HepG2 (cell line): ENCODE measurements around the gene SLC51B. TPM values are rescaled to one million over a fixed set of nuclear protein-coding genes. Genes with fewer than 3 reads are reported as not detected.
A peak's percentile ranks its signal among the peaks of the same experiment; 100 is the strongest.

Experiments
- ATAC-seq: fragments of 200-7000 bp; cut with Tn5 transposase; 3 replicates; pipeline ENCODE4 v1.9.1; 2020; ENCODE audit warnings: mild to moderate bottlenecking, moderate library complexity
- BruUV-seq: library from RNA; stranded (reverse); fragments of 400-500 nt; replicated peaks from 2 replicates; lab custom pipeline; 2021; lab: Mats Ljungman, UMichigan
- CTCF ChIA-PET: fragments of 300-600 bp; formaldehyde crosslinking; extraction: SDS; loops from one replicate; lab custom pipeline; 2021; ENCODE audit warnings: low total read pairs, inconsistent platforms, low intra/inter-chr PET ratio; lab: Yijun Ruan, JAX
- POLR2A ChIA-PET: fragments of 350-600 bp; sonication (Branson Sonifier 250); formaldehyde crosslinking; loops from one replicate; lab custom pipeline; 2020; ENCODE audit warnings: antibody characterized with exemption, inconsistent platforms; lab: Yijun Ruan, JAX
- DNase-seq: peaks from one replicate; pipeline ENCODE4 v3.0.0-alpha.2; 2015; ENCODE audit warnings: low spot score
- FAIRE-seq: peaks from 3 replicates; lab custom pipeline; 2011; peaks lifted over from hg19 to GRCh38; lab: Jason Lieb, UNC
- H2AFZ ChIP-seq: one replicate; pipeline ENCODE4 v1.6.1; 2011; ENCODE audit warnings: low read length, inconsistent platforms
- H3K27ac ChIP-seq: fragments of 300-600 bp; 3 replicates; pipeline ENCODE4 v1.8.0; 2011; ENCODE audit warnings: mixed run types, mild to moderate bottlenecking, mixed read lengths, low read length, inconsistent platforms; ENCODE audit not compliant: insufficient read depth; ENCODE audit errors: extremely low read length
- H3K27me3 ChIP-seq, 2 experiments: fragments of 200-600 bp in 1 of 2; 2 replicates in 1 of 2; 3 replicates in 1 of 2; pipeline versions ENCODE4 v1.6.0 to v1.8.0; 2011; ENCODE audit warnings: low read length in 2 of 2, mild to moderate bottlenecking in 2 of 2, moderate library complexity in 2 of 2, inconsistent platforms in 1 of 2; ENCODE audit not compliant: insufficient read depth in 2 of 2, control insufficient read depth in 1 of 2
- H3K36me3 ChIP-seq, 2 experiments: fragments of 200-600 bp in 1 of 2; replicated peaks in 1 of 2; 2 replicates in 1 of 2; 3 replicates in 1 of 2; pipeline versions ENCODE4 v1.5.1 to v1.8.0; 2011; ENCODE audit warnings: low read length in 2 of 2, inconsistent platforms in 1 of 2; ENCODE audit not compliant: insufficient read depth in 2 of 2, control insufficient read depth in 1 of 2
- H3K4me1 ChIP-seq: 2 replicates; pipeline ENCODE4 v1.5.1; 2012; ENCODE audit warnings: low read length, inconsistent platforms; ENCODE audit not compliant: insufficient read depth
- H3K4me2 ChIP-seq: 2 replicates; pipeline ENCODE4 v1.6.0; 2011; ENCODE audit warnings: low read depth, low read length, inconsistent platforms
- H3K4me3 ChIP-seq, 3 experiments: fragments of 200-600 bp in 1 of 3; sonication (generic), shearing (Covaris generic) in 1 of 3; replicated peaks in 1 of 3; 2 replicates each; pipeline ENCODE4 v1.5.1; 2011 to 2016; ENCODE audit warnings: low read length in 3 of 3, inconsistent platforms in 2 of 3, low read depth in 2 of 3, mild to moderate bottlenecking in 2 of 3, control low read depth in 1 of 3, mixed read lengths in 1 of 3; ENCODE audit not compliant: insufficient read depth in 1 of 3
- H3K79me2 ChIP-seq: one replicate; pipeline ENCODE4 v1.6.1; 2011; ENCODE audit warnings: low read length, inconsistent platforms; ENCODE audit not compliant: insufficient read depth
- H3K9ac ChIP-seq: 2 replicates; pipeline ENCODE4 v1.6.0; 2011; ENCODE audit warnings: mild to moderate bottlenecking, low read depth, low read length, inconsistent platforms; ENCODE audit not compliant: insufficient read depth
- H3K9me3 ChIP-seq: 2 replicates; pipeline ENCODE4 v1.5.1; 2012; ENCODE audit warnings: mild to moderate bottlenecking, low read length
- H4K20me1 ChIP-seq: 2 replicates; pipeline ENCODE4 v1.6.0; 2011; ENCODE audit warnings: inconsistent platforms, mild to moderate bottlenecking, low read length, moderate library complexity; ENCODE audit not compliant: insufficient read depth
- ARNTL ChIP-seq: sonication (generic); formaldehyde crosslinking; IDR thresholded peaks from 2 replicates; pipeline ENCODE4 v1.4.0; 2020; ENCODE audit warnings: mild to moderate bottlenecking, missing genetic modification reagents
- DNMT3B ChIP-seq: conservative IDR thresholded peaks from 2 replicates; pipeline ENCODE4 v1.6.1; 2016; ENCODE audit warnings: missing biosample characterization, control low read depth
- EP300 ChIP-seq, 3 experiments: sonication (generic) in 1 of 3; formaldehyde crosslinking in 1 of 3; IDR thresholded peaks; 2 replicates each; pipeline versions ENCODE4 v1.5.1 to v1.6.1; 2011 to 2020; ENCODE audit warnings: low read depth in 2 of 3, low read length in 2 of 3, borderline replicate concordance in 1 of 3, improper control_type of control experiment in 1 of 3, mild to moderate bottlenecking in 1 of 3, missing genetic modification reagents in 1 of 3, moderate library complexity in 1 of 3
- HCFC1 ChIP-seq: fragments of 150-350 bp; IDR thresholded peaks from 2 replicates; pipeline ENCODE4 v1.6.1; 2014; ENCODE audit warnings: low read depth, low read length
- HDAC2 ChIP-seq: sonication (generic); formaldehyde crosslinking; IDR thresholded peaks from 2 replicates; pipeline ENCODE4 v1.4.0; 2020; ENCODE audit warnings: missing genetic modification reagents
- IKZF4 ChIP-seq: sonication (generic); formaldehyde crosslinking; IDR thresholded peaks from 2 replicates; pipeline ENCODE4 v1.5.1; 2020; ENCODE audit warnings: borderline replicate concordance, mild to moderate bottlenecking, low read depth, missing genetic modification reagents; ENCODE audit errors: not compliant biosample characterization
- MED1 ChIP-seq: sonication (generic); formaldehyde crosslinking; IDR thresholded peaks from 2 replicates; pipeline ENCODE4 v1.4.0; 2020; ENCODE audit warnings: missing genetic modification reagents
- NFE2 ChIP-seq: sonication (generic); formaldehyde crosslinking; IDR thresholded peaks from 2 replicates; pipeline ENCODE4 v1.4.0; 2020; ENCODE audit warnings: missing genetic modification reagents
- PAX8 ChIP-seq: sonication (generic); formaldehyde crosslinking; IDR thresholded peaks from 2 replicates; pipeline ENCODE4 v1.8.0; 2022; ENCODE audit warnings: mild to moderate bottlenecking, missing genetic modification reagents, borderline replicate concordance
- RFX1 ChIP-seq: fragments of 450-650 bp; IDR thresholded peaks from 2 replicates; pipeline ENCODE4 v1.6.1; 2017
- ZBTB14 ChIP-seq: sonication (generic); formaldehyde crosslinking; IDR thresholded peaks from 2 replicates; pipeline ENCODE4 v1.4.0; 2020; ENCODE audit warnings: missing genetic modification reagents
- ZBTB39 ChIP-seq: sonication (generic); formaldehyde crosslinking; IDR thresholded peaks from 2 replicates; pipeline ENCODE4 v1.5.0; 2020; ENCODE audit warnings: missing genetic modification reagents
- ZNF503 ChIP-seq: sonication (generic); formaldehyde crosslinking; IDR thresholded peaks from 2 replicates; pipeline ENCODE4 v1.4.0; 2020; ENCODE audit warnings: missing genetic modification reagents
- ZNF547 ChIP-seq: sonication (generic); formaldehyde crosslinking; IDR thresholded peaks from 2 replicates; pipeline ENCODE4 v1.5.1; 2020; ENCODE audit warnings: mild to moderate bottlenecking, missing genetic modification reagents
- ZNF691 ChIP-seq: sonication (generic); formaldehyde crosslinking; IDR thresholded peaks from 2 replicates; pipeline ENCODE4 v1.4.0; 2020; ENCODE audit warnings: missing genetic modification reagents, low read depth, mild to moderate bottlenecking, borderline replicate concordance
- ZNF883 ChIP-seq: sonication (generic); formaldehyde crosslinking; IDR thresholded peaks from 2 replicates; pipeline ENCODE4 v1.5.1; 2020; ENCODE audit warnings: mild to moderate bottlenecking, missing genetic modification reagents; ENCODE audit errors: not compliant biosample characterization
- WGBS: methylation state at CpG from one replicate; pipeline ENCODE4 v1.1.6; 2017; ENCODE audit warnings: low lambda C conversion rate; 5-methylcytosine and 5-hydroxymethylcytosine counted together
- in situ Hi-C: cut with HindIII; loops from 2 replicates; pipeline ENCODE4 v1.10.0; 2017; ENCODE audit warnings: low pct_unique_long_range_greater_than_20kb; ENCODE audit not compliant: extremely low pct_ligation_motif_present
- intact Hi-C: fragments of 100-400 bp; cut with micrococcal nuclease; formaldehyde crosslinking; loops from one replicate; pipeline ENCODE4 v1.10.0; 2022; ENCODE audit not compliant: unreplicated experiment
- polyA plus RNA-seq, 8 experiments: library from polyadenylated mRNA; depleted of rRNA in 3 of 8; stranded (reverse) in 7 of 8; unstranded in 1 of 8; fragments of >200 nt; fragmentation: Illumina TruSeq in 4 of 8; extraction: Trizol in 4 of 8; gene quantifications; 2 replicates each; pipeline versions ENCODE4 v1.2.1 to v1.2.3, GENCODE V29; 2011 to 2016; ENCODE audit warnings: low read depth in 4 of 8, missing spikeins in 1 of 8, mixed read lengths in 1 of 8; ENCODE audit not compliant: insufficient read depth in 1 of 8
- total RNA-seq, 5 experiments: library from RNA; depleted of rRNA; stranded (reverse); fragments of >200 nt; fragmentation: Illumina TruSeq; extraction: Trizol; gene quantifications; 2 replicates each; pipeline ENCODE4 v1.2.3, GENCODE V29; 2016; ENCODE audit warnings: low read depth in 1 of 5
- TF ChIP-seq, protein P1 (sequence below): sonication (generic); formaldehyde crosslinking; IDR thresholded peaks from 2 replicates; pipeline ENCODE4 v1.9.0; 2021; ENCODE audit warnings: missing genetic modification reagents, borderline replicate concordance

SLC51B gene
- total and polyA plus RNA-seq, 2 of the 13 experiments (the other 11 are each of a cell fraction or from before 2014, with no cell fraction given): 14.9 to 17.1 TPM

GRCh38 chr15:65057549-65057940 is 12.4 kb downstream of the SLC51B start:
- CTCF ChIA-PET: interaction anchor here (1.2 to 5.0 kb wide), 3 partner anchors 25 to 44 kb away, joined by 3 to 54 read pairs (median 4); no protein-coding TSS in a partner anchor
- peak overlapping the region; percentile 71 for H3K4me2 ChIP-seq
- no peaks in the 10 kb centered on the region for H3K9me3 ChIP-seq
- DNase-seq: no peak
- ATAC-seq: peak; percentile 17; the same call in 2 of the 3 replicates
- H3K9ac ChIP-seq: no peak overlapping the region
- no peak for FAIRE-seq
- peak overlapping the region; percentile 8 for H3K27ac ChIP-seq
- H3K27me3 ChIP-seq: no peaks in the 10 kb centered on the region
- intact Hi-C loops (loop anchor here (1.0 to 10.0 kb wide), 2 partner anchors 29 to 237 kb away; partner anchors contain the start of gene RNU5A-1), in situ Hi-C loops (no loop called here)
- POLR2A ChIA-PET: interaction anchor here (1.2 to 4.5 kb wide), 2 partner anchors 12 to 30 kb away, joined by 6 to 27 read pairs; no protein-coding TSS in a partner anchor
- peak overlapping the region in 1 of 3 experiments; percentile 27; a peak in 1 of 6 replicates for H3K4me3 ChIP-seq
- peaks cover 82% of the 10 kb centered on the region for H3K4me1 ChIP-seq
- no peaks in the 10 kb centered on the region for H3K79me2 ChIP-seq
- H3K36me3 ChIP-seq: no peaks in the 10 kb centered on the region
- BruUV-seq: no TSS peak
- H2AFZ ChIP-seq: no peak overlapping the region
- WGBS: 48% methylated on average over 7 of the region's 8 CpGs
- no peaks in the 10 kb centered on the region for H4K20me1 ChIP-seq
- TF ChIP-seq NFE2 (CRISPR knock-in tag) (no peak), IKZF4 (peak; percentile 32), EP300 (IDR thresholded peaks at IDR 0.05; ENCODE audit: low read depth in 2 of 2, low read length in 2 of 2) (no peak), EP300 (CRISPR knock-in tag; IDR thresholded peaks at IDR 0.05; ENCODE audit: borderline replicate concordance) (no peak), ZNF547 (CRISPR knock-in tag) (no peak), ZBTB14 (CRISPR knock-in tag) (no peak), HDAC2 (CRISPR knock-in tag) (no peak), ZBTB39 (CRISPR knock-in tag) (no peak), MED1 (CRISPR knock-in tag) (no peak), RFX1 (no peak), ARNTL (no peak), ZNF883 (CRISPR knock-in tag) (no peak), DNMT3B (no peak), ZNF691 (CRISPR knock-in tag) (0 out of 2 replicates have a peak, but pooled peaks have one; percentile 10), HCFC1 (no peak), PAX8 (no peak), ZNF503 (CRISPR knock-in tag) (no peak)
- TF ChIP-seq, protein P1, sequence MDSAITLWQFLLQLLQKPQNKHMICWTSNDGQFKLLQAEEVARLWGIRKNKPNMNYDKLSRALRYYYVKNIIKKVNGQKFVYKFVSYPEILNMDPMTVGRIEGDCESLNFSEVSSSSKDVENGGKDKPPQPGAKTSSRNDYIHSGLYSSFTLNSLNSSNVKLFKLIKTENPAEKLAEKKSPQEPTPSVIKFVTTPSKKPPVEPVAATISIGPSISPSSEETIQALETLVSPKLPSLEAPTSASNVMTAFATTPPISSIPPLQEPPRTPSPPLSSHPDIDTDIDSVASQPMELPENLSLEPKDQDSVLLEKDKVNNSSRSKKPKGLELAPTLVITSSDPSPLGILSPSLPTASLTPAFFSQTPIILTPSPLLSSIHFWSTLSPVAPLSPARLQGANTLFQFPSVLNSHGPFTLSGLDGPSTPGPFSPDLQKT (CRISPR knock-in tag): no peak
